Globus pallidus (tissue), 1 donor: ENCODE measurements around the gene FLNA.
"Not testable (repeated sequence)": the region's sequence is repeated elsewhere in the genome, so short reads cannot be mapped to it uniquely, and the experiment has no call there.

Experiments
- DNase-seq: peaks from one replicate; pipeline ENCODE4 v3.0.0-alpha.2; 2015; ENCODE audit warnings: low spot score

Gene FLNA, protein sequence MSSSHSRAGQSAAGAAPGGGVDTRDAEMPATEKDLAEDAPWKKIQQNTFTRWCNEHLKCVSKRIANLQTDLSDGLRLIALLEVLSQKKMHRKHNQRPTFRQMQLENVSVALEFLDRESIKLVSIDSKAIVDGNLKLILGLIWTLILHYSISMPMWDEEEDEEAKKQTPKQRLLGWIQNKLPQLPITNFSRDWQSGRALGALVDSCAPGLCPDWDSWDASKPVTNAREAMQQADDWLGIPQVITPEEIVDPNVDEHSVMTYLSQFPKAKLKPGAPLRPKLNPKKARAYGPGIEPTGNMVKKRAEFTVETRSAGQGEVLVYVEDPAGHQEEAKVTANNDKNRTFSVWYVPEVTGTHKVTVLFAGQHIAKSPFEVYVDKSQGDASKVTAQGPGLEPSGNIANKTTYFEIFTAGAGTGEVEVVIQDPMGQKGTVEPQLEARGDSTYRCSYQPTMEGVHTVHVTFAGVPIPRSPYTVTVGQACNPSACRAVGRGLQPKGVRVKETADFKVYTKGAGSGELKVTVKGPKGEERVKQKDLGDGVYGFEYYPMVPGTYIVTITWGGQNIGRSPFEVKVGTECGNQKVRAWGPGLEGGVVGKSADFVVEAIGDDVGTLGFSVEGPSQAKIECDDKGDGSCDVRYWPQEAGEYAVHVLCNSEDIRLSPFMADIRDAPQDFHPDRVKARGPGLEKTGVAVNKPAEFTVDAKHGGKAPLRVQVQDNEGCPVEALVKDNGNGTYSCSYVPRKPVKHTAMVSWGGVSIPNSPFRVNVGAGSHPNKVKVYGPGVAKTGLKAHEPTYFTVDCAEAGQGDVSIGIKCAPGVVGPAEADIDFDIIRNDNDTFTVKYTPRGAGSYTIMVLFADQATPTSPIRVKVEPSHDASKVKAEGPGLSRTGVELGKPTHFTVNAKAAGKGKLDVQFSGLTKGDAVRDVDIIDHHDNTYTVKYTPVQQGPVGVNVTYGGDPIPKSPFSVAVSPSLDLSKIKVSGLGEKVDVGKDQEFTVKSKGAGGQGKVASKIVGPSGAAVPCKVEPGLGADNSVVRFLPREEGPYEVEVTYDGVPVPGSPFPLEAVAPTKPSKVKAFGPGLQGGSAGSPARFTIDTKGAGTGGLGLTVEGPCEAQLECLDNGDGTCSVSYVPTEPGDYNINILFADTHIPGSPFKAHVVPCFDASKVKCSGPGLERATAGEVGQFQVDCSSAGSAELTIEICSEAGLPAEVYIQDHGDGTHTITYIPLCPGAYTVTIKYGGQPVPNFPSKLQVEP (N-terminal part only)

DNA sequence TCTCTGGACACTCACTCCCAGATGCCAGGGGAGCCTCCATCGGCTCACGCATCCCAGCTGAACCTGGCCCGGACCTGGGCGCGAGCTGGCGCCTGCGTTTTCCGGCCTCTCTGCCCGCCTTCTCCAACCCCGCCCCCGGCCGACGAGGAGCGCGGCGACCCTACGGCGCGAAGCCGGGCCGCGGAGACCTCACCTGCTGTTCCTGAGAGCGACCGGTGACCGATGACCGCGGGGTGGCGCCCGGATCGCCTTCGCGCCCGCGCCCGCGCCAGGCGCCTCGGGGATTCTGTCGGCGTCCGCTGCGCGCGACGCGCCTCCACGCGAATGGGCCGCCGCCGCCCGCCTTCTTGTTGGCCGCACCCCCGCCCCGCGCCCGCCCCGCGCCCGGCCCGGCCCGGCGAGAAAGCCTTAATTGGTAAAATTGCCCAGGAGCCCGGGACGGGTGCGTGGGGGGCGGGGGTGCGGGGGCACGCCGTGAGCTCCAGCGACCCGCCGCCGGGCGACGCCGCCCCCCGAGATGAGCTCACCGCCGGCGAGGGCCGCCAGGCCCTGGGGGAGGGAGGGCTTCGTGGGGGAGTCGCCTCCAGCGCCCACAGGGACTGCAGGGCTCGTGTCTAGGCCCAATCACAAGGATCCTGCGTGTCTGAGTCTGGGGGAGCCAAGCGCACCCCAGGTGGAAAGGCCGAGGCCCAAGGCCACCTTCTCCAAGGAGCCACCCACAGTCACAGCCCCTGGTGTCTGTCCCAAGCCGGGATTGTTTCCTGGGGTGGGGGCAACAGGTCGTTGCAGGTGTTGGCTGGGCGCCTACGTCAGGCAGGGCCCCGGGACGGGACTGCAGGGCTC, at the start of gene FLNA:
Gene FLNA (minus strand): TSS at position 322 of the 843 bp plus-strand sequence. CDS start 3,389 bp downstream, outside the sequence.
- no peak for DNase-seq

DNA sequence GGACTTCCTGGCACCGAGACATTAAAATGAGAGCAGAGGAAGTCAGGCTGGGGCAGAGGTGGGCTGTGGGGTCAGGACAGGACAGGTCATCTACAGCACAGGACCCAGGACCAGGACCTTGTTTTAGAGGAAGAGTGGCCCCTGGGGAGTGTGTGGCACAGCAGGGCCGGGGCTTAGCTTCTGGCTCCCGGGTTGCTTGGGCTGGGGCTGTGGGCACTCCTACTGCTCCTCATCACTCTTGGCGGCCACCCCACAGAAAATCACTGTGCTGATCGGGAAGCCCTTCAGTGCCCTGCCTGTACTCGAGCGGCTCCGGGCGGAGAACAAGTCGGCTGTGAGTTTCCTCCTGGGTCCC, 45.9 kb upstream of the FLNA start:
- DNase-seq, result no peak

DNA sequence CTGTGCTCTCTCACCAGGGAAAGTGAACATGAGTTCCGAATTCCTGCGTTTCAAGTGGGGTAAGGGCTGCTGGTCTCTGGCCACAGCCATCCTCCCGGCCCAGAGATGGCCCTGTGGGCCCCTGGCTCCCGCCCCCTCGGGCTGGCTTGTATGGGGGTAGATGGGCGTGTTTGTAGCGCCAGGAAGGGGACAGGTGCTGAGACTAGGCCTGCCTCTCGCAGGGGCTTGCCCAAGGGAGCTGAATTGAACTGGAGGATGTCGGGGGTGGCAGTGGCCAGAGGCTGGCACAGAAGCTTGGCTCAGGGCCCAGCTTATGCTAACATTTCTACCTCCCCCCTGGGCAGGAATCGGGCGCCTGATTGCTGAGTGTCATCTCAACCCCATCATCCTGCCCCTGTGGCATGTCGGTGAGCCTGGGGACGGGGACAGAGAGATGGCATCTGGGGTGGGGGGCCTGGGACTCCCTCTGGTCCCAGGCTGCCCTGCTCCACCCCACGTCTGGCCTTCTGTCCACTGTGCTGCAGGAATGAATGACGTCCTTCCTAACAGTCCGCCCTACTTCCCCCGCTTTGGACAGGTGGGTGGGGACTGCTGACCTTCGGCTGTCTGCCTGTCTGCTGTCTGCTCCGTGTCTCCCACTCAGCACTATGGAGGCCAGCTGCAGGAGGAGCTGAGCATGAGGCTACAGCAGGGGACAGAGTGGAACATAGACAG, 45.4 kb upstream of the FLNA start:
- no peak for DNase-seq

DNA sequence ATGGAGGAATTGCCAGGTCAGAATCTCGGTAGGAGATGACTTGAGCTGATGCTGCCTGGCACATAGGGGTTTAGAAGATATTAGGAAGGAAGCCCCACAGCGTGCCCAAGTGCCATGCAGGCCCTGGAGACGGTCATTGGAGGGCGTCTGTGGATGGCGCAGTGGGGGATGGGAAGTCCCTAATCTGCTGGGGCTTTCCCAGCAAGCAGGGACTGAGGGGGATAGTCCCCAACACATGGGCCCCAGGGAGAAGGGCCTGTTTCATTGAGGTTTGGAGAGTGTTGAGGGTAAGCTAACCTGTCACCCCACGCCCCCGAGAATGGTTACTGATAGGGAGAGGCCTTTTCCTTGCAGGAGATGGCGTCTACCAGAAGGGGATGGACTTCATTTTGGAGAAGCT, 44.8 kb upstream of the FLNA start:
- no peak for DNase-seq

DNA sequence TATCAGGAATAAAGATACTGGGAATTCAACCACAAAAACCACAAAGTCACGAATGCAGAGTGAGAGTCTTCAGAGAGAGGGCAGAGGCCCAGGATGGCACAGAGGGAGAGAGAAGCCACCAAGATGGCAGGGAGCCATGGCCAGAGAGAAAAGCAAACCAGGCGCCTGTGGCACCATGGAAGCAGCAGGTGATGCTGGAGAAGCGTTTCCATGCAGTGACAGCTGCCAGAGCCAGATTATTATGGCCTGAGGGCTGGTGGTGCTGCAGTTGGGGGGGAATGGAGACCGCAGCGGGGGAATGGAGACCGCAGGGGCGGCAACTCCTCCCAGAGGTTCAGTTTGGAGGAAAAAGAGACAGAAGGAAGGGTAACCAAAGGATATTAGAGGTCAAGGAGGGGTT, 42.7 kb upstream of the FLNA start:
- no peak for DNase-seq

DNA sequence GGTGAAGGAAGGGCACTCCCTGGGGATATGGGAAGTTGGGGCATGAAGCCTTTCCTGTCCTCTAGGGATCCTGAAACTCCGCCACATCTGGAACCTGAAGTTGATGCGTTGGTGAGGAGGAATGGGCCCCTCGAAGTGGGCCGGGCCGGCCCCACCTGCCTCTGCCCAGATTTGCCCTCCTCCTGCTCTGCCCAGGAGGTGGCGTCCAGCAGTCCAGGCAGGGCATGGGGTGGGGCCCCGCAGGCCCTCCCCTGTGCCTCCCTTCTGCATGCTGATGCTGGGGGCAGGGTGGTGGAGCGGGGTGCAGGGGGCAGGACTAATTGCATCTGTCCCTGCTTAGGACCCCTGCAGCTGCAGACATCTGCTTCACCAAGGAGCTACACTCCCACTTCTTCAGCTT, 38.7 kb upstream of the FLNA start:
- no peak for DNase-seq

DNA sequence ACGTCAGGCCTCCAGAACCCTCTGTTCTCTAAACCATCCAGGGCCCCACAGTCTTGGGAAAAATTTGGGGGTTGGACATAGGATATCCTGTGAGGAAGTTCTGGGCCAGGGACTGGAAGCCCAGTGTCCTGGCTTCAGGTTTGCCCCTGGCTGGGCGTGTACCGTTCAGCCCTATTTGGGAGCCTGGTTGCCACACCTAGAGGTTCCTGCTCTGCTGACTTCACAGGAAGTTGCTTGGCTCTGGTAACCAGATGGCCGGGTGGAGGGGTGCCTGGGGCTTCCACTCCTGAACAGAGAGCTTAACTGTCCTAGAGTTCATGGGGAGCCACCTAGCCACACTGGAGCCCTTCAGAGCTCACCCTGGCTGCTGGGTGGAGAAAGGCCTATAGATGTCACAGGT, 38.0 kb upstream of the FLNA start:
- DNase-seq, result no peak

DNA sequence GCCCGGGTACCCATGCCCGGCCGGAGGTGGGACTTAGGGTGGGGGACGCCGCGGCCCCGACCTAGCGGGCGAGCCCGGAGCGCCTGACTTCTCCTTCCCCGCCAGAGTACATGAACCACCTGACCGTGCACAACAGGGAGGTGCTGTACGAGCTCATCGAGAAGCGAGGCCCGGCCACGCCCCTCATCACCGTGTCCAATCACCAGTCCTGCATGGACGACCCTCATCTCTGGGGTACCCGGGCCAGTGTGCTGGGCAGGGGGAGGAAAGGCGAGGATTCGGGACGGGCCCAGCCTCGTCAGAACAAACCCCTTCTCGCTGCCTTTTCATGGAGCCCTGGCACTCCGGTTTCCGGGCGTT, 37.5 kb upstream of the FLNA start:
- no peak for DNase-seq

DNA sequence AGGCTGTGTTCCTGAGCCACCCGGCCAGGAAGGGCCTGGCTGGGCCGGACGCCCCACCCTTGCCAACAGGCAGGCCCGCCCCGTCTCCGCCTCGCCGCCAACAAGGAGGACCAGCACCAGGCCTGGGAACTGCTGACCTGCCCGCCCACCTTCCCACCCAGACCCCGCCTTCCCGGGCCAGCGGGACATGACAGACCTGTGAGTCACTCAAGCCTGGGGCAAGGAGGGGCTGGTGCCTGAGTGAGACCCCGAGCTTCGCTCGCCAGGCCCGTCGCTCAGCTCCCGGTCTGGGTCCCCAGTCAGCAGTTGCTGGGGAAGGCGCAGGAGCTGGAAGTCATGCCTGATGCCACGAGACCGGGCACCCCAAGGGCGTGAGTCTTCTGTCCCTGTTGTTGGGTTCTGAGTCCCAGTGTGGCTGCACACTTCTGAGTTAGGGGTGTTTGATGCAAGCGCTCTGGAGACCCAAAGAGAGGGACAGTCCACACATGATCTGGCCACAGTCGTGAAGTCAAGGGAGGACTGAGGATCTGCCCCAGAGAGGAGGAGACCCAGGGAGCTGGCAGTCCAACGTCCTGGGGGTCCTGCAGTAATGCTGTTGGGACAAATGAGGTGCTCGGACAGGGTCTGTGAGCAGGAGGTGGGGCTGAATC, 34.9 kb upstream of the FLNA start, which contains the start of gene DNASE1L1:
Gene DNASE1L1 (minus strand): TSS at position 33 of the 650 bp plus-strand sequence. CDS start 3,686 bp downstream, outside the sequence.
- no peak for DNase-seq

DNA sequence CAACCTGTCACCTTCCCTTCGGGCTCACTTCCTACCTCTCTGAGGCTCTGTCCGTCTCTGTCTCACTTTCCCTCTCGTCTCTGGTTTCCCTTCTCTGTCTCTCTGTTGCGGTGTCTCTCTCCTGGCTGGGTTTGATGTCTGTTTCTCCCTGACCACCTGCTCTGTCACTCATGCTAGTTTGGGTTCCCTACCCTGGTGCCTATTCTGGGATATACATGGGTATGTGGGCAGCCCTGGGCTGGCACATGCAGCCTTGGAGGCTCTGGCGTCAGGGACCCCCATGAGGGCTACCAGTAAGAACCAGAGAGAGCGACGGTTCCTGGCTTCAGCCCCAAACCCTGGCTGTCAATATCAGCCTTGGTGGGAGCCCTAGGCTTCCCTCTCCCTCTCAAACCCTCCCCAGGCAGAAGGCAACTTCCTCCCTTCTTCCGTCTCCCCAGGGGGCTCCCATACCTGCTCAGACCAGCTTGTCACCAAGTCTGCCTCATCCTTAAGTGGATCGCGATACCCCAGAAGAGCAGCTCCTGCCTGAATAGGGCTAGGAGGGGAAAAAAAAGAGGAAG, 34.3 kb upstream of the FLNA start:
- no peak for DNase-seq

DNA sequence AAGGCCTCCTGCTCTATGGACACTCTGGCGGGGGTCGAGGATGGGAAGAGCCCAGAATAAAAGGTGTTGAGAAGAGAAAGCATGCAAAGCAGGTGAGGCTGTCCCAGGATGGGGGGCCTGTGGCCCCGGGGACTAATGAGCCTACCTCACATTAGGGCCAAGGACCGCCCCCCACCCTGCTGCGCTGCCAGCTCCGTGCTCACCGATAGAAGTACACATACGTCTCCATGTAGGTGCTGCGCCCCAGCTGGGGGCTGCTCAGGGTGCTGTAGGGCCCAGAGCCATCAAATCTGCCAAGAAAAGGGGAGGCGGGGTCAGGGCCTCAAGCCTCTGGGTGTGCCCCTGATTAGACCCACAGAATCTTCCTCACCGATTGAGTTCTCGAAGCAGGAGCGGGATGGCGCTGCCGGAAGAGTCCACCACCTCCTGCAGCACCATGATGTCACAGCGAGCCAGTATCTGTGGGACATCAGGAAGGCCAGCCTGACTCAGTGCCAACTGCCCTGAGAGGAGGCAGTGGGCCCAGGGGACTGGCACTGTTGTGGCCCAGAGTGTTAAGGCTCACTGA, 30.3 kb upstream of the FLNA start:
- DNase-seq, result no peak

DNA sequence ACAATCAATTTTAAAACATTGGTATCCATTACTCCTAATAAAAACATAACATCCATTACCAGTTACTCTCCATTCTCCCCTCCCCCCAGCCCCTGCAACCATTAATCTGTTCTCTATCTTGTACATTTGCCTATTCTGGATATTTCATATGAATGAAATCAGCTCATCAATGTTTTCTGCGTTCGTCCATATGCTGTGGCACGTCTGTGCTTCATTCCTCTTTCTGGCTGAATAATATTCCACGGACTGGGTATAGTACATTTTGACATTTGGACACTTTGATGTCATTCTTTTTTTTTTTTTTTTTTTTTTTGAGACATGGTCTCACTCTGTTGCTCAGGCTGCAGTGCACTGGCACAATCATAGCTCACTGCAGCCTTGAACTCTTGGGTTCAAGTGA, 29.4 kb upstream of the FLNA start:
- no peak for DNase-seq

DNA sequence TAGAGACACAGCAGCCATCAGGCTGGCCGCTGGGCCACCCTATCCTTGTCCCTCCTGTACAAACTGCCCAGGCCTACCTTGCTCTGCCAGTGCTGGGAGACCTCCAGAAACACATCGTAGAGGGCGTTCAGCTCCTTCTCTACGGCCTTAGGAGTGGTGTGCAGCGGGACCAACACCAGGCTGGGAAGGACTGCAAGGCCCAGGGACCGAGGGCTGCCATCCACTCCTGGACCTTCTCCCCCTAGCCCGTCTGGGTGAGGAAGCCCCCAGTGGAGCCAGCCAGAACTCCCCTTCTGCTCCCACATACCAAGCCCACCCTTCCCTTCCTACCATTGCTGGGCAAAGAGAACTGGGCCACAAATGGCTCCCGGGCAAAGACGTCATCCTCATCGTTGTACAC, 28.8 kb upstream of the FLNA start:
- no peak for DNase-seq

DNA sequence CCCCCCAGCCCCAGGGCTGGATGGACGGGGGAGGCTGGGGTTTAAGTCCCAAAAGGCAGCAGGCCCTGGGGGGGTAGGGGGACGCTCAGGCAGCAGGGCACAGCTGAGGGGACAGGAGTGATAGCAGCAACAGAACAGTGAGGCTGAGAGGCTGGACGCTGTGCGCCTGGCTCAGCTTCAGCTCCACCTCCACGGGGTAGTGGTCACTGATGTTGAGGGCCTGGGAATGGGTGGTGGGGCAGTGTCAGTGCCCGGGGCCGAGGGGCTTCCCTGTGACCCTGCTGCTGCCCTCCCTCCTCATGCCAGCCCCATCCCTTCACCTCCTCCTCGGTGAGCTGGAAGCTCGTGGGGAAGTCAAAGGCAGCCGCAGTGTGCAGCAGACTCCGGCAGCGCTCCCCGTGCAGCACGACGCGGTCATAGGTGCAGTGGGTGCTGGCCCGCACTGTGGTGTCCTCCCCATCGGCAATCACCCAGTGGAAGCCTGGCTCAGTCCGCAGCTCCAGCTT, 28.2 kb upstream of the FLNA start:
- no peak for DNase-seq

DNA sequence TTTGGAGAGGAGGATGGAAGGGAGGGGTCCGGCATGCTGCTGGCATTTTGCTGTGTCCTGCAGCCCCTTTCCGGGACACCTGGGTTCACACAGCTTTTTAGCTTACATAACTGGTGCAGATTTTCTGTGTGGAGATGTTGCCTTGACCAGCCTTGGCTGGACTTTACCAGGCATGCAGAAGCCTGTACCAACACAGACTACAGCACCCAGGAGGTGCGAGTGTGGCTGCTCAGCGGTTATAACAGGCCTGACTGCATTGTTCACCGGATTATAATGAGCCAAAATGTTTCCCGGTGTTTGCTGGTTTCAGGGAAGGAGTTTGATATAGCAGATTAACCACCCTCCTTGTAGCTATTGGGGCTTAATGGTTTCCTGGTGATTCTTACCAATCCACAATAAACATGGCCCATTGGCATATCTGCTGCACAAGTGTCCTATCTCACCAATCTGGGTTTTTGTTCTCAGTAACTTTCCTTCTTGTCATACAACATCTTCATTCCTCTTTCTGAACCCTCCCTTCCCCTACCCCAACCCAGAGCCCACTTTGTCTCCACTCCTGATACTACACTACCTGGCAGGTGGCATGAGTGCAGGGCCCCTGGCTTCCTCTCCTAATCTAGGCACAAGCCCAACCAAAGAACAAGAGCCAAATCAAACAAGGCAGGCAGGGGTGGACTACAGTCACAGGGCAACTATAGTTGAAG, 27.6 kb upstream of the FLNA start:
- no peak for DNase-seq

DNA sequence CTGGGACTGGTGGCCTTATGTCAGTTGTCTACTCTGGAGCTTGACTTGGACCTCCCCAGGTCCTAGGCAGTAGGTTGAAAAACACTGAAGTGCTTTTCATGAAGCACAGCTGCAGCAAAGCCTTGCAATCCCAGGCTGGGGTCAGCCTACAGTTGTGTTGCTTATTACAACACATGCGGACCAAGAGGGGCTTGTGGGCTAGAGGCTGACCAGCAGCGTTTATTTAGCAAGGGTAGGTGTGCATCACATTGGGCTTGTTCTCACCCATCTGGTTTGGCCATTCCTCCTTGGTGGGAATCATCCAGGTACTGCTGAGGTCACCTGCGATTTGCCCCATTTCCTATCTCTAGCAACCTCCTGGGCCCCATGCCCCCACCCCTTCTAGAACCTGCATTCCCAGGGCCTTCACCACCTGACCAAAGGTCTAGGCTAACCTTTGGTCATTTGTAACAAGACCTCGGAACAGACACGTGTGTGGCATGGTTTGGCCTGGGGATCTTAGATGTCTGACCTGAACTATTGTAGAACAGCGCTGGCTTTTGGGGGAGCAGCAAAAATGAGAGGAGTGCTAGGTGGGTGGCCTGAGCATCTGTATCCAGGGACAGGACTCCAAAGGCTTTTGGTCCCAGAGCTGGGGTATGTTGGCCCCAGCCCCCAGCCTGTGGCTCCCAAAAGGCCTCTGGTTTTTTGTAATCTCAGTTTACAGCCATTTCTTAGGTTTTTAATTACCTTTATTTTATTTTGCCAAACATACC, 26.8 kb upstream of the FLNA start:
- no peak for DNase-seq

DNA sequence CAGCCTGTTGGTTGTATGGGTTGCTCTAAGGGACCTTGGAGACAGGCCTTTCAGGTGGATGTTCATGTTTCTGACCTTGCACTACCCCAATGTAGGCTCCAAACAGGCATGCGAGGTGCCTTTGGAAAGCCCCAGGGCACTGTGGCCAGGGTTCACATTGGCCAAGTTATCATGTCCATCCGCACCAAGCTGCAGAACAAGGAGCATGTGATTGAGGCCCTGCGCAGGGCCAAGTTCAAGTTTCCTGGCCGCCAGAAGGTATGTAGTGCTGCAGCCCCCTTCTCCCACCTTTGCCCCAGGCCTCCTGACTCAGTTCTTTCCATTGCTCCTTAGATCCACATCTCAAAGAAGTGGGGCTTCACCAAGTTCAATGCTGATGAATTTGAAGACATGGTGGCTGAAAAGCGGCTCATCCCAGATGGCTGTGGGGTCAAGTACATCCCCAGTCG, 26.0 kb upstream of the FLNA start:
- DNase-seq, result not testable (repeated sequence)
